Small intestine (tissue), 16 donors: Measurements from ENCODE around the gene MESD. TPM values are rescaled to one million over a fixed set of nuclear protein-coding genes. Genes with fewer than 3 reads are reported as not detected.
A peak's percentile ranks its signal among the peaks of the same experiment; 100 is the strongest.

Experiments used
- DNase-seq, 2 donors: peaks; one replicate each; pipeline versions ENCODE4 v3.0.0 to v3.0.0-alpha.2; 2013
- FAIRE-seq: peaks from 2 replicates; lab custom pipeline; 2012; peaks lifted over from hg19 to GRCh38; lab: Jason Lieb, UNC
- H3K27ac ChIP-seq, 3 donors: one replicate each; pipeline ENCODE4 v1.5.1; 2013; ENCODE audit warnings: low read length in 2 of 3, mild to moderate bottlenecking in 2 of 3, control low read depth in 1 of 3, inconsistent platforms in 1 of 3, low read depth in 1 of 3, moderate library complexity in 1 of 3
- H3K27me3 ChIP-seq, 3 donors: one replicate each; pipeline ENCODE4 v1.6.1; 2013; ENCODE audit warnings: low read length in 3 of 3, inconsistent platforms in 1 of 3; ENCODE audit not compliant: control insufficient read depth in 3 of 3, insufficient read depth in 3 of 3
- H3K36me3 ChIP-seq, 3 donors: one replicate each; pipeline ENCODE4 v1.6.1; 2013; ENCODE audit warnings: low read length in 3 of 3, inconsistent platforms in 1 of 3, low read depth in 1 of 3, mild to moderate bottlenecking in 1 of 3, moderate library complexity in 1 of 3; ENCODE audit not compliant: control insufficient read depth in 3 of 3, insufficient read depth in 2 of 3
- H3K4me1 ChIP-seq, 3 donors: one replicate each; pipeline ENCODE4 v1.6.1; 2013; ENCODE audit warnings: low read length in 2 of 3, inconsistent platforms in 1 of 3, low read depth in 1 of 3, mild to moderate bottlenecking in 1 of 3, moderate library complexity in 1 of 3; ENCODE audit not compliant: control insufficient read depth in 3 of 3, insufficient read depth in 2 of 3
- H3K4me3 ChIP-seq, 3 donors: one replicate each; pipeline ENCODE4 v1.5.1; 2013; ENCODE audit warnings: low read length in 3 of 3, control low read depth in 1 of 3, inconsistent platforms in 1 of 3, low read depth in 1 of 3, mild to moderate bottlenecking in 1 of 3, moderate library complexity in 1 of 3
- H3K9me3 ChIP-seq, 2 donors: one replicate each; pipeline ENCODE4 v1.6.1; 2013; ENCODE audit warnings: low read depth in 1 of 2, low read length in 1 of 2; ENCODE audit not compliant: control insufficient read depth in 2 of 2, insufficient read depth in 1 of 2
- WGBS, 3 donors: extraction: QIAGEN DNeasy Blood & Tissue Kit; methylation state at CpG; one replicate each; pipeline ENCODE4 v1.1.7; 2013; 5-methylcytosine and 5-hydroxymethylcytosine counted together
- long read RNA-seq, 10 donors: transcript quantifications; one replicate each; lab custom pipeline, GENCODE V29; 2026
- polyA plus RNA-seq, 4 donors: library from polyadenylated mRNA; stranded (reverse) in 3 of 4; unstranded in 1 of 4; fragments of 200-250 nt in 3 of 4; fragments of 120-200 nt in 1 of 4; gene quantifications; one replicate each; pipeline versions ENCODE4 v1.2.1 to v1.2.3, GENCODE V29; 2013
- donor health status: healthy with polysubstance abuse.
- donor health status: control.
- donor health status: control.
- donor health status: Bipolar disorder and iron deficiency.
- donor health status: healthy.

MESD gene
- polyA plus RNA-seq: 10 to 100 TPM in 2 of 4 donors, 1 to 10 TPM in 2; 4.7 to 33.9 (median 13.6) TPM
- long read RNA-seq, donor 1: 0 reads
- long read RNA-seq, donor 2, full-length matches to known transcripts: 20 of 20 reads
- long read RNA-seq, donor 2, partial matches to known transcripts: 0 of 20 reads
- long read RNA-seq, donor 2, other reads (novel, unspliced or antisense): 0 of 20 reads
- long read RNA-seq, donor 3, full-length matches to known transcripts: 32 of 37 reads
- long read RNA-seq, donor 3, partial matches to known transcripts: 5 of 37 reads
- long read RNA-seq, donor 3, other reads (novel, unspliced or antisense): 0 of 37 reads
- long read RNA-seq, donor 4: 0 reads
- long read RNA-seq, donor 5, full-length matches to known transcripts: 14 of 14 reads
- long read RNA-seq, donor 5, partial matches to known transcripts: 0 of 14 reads
- long read RNA-seq, donor 5, other reads (novel, unspliced or antisense): 0 of 14 reads
- long read RNA-seq, donor 6, full-length matches to known transcripts: 20 of 20 reads
- long read RNA-seq, donor 6, partial matches to known transcripts: 0 of 20 reads
- long read RNA-seq, donor 6, other reads (novel, unspliced or antisense): 0 of 20 reads
- long read RNA-seq, donor 7, full-length matches to known transcripts: 41 of 48 reads
- long read RNA-seq, donor 7, partial matches to known transcripts: 7 of 48 reads
- long read RNA-seq, donor 7, other reads (novel, unspliced or antisense): 0 of 48 reads
- long read RNA-seq, donor 8, full-length matches to known transcripts: 5 of 5 reads
- long read RNA-seq, donor 8, partial matches to known transcripts: 0 of 5 reads
- long read RNA-seq, donor 8, other reads (novel, unspliced or antisense): 0 of 5 reads
- long read RNA-seq, donor 9, full-length matches to known transcripts: 10 of 10 reads
- long read RNA-seq, donor 9, partial matches to known transcripts: 0 of 10 reads
- long read RNA-seq, donor 9, other reads (novel, unspliced or antisense): 0 of 10 reads
- long read RNA-seq, donor 10, full-length matches to known transcripts: 45 of 53 reads
- long read RNA-seq, donor 10, partial matches to known transcripts: 8 of 53 reads
- long read RNA-seq, donor 10, other reads (novel, unspliced or antisense): 0 of 53 reads

DNA sequence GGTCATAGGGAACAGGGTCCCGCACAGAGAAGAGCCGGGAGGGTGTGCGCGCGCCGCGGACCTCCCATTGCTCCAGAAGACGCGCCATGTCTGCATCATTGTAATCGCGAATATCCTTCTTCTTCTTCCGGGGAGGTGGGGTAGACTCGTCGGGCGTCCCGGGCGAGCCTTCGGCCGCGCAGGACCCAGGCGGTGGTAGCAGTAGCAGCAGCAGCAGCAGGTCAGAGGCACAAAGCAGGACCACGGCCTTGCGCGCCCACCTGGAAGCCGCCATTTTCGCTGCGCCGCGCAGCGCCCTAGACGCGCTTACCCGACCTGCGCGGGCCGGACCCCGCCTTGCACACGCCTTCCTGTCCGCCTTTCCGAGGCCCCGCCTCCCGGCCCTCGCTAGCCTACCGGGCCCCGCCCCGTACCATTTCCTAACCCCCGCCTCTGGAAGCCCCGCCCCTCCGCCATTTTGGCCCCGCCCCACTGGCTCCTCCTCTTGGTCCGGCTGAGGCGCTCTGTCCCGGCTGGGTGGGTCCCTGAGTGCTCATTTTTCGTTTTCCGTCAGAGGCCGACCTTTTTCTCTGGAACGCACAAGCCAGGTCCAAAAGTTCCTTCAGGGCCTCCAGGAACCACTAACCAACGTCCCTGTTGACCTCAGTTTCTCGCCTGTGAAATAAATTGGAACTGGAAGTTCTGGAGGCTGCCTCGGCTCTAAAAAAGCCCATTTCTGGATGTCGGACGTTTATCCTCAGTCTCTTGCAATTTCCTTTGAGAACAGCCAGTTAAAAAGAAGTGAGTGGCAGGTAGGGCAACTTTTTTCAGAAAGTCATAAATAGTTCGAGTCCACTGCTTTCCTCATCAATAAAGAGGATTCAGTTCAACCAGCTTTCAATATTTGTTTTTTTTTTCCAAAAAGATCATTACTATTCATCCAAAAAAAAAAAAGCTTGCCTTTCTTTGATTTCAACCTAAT, at the start of gene MESD:
Gene MESD (minus strand): TSS at position 302 of the 961 bp plus-strand sequence. CDS start 28 bp downstream, at position 274.
- Histone ChIP-seq H3K4me1 (peaks cover 0 to 11% (median 7%) of the 10 kb centered on the region in 3 donors), H3K4me3 (peak within 1 kb of the TSS; percentile 78 to 97 (median 89)), H3K36me3 (peaks cover 0 to 4% (median 0%) of the 10 kb centered on the region in 3 donors), H3K27ac (peak within 1 kb of the TSS; percentile 81 to 97 (median 82)), H3K27me3 (no peaks in the 10 kb centered on the region), H3K9me3 (no peaks in the 10 kb centered on the region)
- 1% methylated on average over 51 to 63 of the region's 63 CpGs for WGBS, 3 donors
- FAIRE-seq: no peak
- peak; percentile 96 to 97 for DNase-seq

DNA sequence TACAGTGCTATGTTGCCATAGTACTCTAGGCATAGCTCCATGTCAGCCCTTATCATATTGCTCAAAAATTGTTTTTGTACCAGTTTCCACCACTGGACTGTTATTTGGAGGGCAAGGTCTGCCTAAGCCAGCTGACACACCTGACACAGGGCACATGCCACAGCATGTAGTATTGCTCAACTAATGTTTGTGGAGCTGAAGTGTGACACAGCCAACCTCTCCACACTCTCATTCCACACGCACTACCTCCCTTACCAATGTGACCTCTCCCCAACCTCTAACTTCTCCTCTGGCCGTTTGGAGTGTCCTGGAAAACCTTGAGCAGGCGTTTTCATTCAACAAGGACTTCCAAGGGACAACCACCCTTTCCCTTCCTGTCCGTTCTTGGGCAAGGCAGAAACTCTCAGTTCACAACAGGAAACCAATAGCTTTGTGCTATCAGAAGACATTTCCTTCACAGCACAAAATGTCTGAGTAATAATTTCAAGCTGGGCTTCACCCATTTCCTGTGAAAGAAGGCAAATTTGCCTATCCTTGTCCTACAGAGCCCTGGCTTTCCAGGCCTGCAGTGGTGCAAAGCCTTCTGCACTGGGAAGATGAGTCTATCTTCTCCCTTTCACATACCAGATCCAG, 49.5 kb upstream of the MESD start:
- peak; percentile 28 to 70 for DNase-seq
- 10 to 41% (median 16%) methylated on average over 4 of the region's 4 CpGs for WGBS, 3 donors
- Histone ChIP-seq H3K27me3 (no peaks in the 10 kb centered on the region), H3K27ac (peak overlapping the region in 1 of 3 donors; percentile 23), H3K36me3 (no peaks in the 10 kb centered on the region), H3K9me3 (no peaks in the 10 kb centered on the region), H3K4me3 (no peak overlapping the region), H3K4me1 (peaks cover 0 to 15% (median 0%) of the 10 kb centered on the region in 3 donors)
- FAIRE-seq: no peak

DNA sequence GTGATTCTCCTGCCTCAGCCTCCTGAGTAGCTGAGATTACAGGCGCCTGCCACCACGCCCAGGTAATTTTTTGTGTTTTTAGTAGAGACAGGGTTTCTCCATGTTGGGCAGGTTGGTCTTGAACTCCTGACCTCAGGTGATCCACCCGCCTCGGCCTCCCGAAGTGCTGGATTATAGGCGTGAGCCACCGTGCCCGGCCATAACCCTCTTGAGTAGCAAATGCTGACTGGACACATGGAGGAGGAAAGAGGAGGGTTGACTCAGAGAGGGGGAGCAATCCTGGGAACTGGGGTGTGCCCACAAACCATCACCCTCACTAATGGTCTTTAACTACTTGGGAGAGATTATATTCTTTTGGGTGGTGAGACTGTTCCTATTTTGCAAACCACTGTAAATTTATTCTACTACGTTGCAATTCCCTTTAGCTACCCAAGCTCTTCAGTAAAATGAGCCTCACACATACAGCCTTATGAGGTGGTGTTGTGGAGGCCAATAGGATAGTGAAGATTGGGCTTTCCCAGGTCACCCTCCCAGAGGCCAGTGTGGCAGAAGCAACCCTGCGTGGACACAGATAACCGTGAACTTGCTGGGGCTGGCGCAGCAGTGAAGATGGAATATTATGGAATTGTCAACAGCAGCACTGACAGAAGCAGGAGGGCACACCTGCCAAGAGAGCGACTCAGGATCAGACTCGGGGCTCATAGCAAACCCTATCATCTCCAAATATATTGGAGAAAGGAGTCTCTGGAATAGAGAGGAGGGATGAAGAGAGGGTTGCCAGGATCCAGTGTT, 48.5 kb upstream of the MESD start:
- peak overlapping the region in 1 of 3 donors; percentile 29 for H3K27ac ChIP-seq
- no peak for FAIRE-seq

DNA sequence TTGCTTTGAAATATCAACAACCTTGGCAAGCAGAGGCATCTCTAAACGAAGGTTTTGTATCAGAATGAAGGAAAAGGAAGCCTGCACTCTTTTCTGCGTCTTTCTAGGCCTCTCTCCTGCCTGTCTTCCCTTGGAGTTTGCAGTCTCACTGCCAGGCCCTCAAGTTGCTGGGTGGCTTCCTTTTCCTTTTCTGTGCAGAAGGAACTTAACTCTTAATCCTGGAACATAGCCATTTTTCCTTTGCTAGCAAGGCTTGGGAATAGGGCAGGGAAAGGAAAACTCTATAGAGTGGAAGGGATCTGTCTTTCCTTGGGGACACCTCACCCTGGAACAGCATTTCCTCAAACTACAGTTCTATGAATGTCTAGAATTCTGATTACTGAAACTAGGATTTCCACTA, 43.9 kb upstream of the MESD start:
- DNase-seq (no peak), FAIRE-seq (no peak)
- Histone ChIP-seq H3K4me1 (peaks cover 0 to 5% (median 0%) of the 10 kb centered on the region in 3 donors), H3K27me3 (no peaks in the 10 kb centered on the region), H3K36me3 (no peaks in the 10 kb centered on the region), H3K9me3 (no peaks in the 10 kb centered on the region), H3K4me3 (no peak overlapping the region), H3K27ac (no peak overlapping the region)
- WGBS, 3 donors: 32 to 37% (median 37%) methylated on average over 2 of the region's 2 CpGs

More for the DNA sequence above, 48.5 kb upstream of the MESD start:
- H3K4me1 ChIP-seq: peaks cover 0 to 15% (median 0%) of the 10 kb centered on the region in 3 donors
- WGBS, 3 donors: 70 to 90% (median 78%) methylated on average over 14 of the region's 14 CpGs
- no peak for DNase-seq
- H3K4me3 ChIP-seq: no peak overlapping the region
- H3K27me3 ChIP-seq: no peaks in the 10 kb centered on the region
- H3K9me3 ChIP-seq: no peaks in the 10 kb centered on the region
- H3K36me3 ChIP-seq: no peaks in the 10 kb centered on the region

DNA sequence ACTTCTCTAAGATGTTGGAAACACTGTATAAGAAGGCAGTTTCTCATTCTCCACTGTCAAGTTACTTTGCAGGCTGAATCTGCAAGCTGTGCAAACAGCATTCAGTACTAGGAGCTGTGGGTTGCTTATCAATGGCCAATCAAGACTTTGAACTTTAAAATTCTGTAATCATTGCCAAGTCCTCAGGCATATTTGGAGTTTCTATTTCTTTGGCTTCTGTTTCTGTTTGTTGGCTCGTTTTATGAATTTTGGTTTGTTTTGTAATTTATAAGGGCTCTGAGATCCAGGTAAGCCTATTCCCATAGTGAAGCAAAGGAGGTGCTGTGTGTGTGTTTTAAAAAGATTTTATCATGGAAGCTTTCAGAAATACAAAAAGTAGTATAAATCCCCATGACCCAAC, 43.2 kb upstream of the MESD start:
- Histone ChIP-seq H3K27me3 (no peaks in the 10 kb centered on the region), H3K4me3 (no peak overlapping the region), H3K9me3 (no peaks in the 10 kb centered on the region), H3K4me1 (no peaks in the 10 kb centered on the region), H3K27ac (no peak overlapping the region), H3K36me3 (no peaks in the 10 kb centered on the region)
- no peak for FAIRE-seq
- 4 to 24% (median 13%) methylated on average over 1 of the region's 1 CpG for WGBS, 3 donors
- DNase-seq: peak in 1 of 2 donors; percentile 42

DNA sequence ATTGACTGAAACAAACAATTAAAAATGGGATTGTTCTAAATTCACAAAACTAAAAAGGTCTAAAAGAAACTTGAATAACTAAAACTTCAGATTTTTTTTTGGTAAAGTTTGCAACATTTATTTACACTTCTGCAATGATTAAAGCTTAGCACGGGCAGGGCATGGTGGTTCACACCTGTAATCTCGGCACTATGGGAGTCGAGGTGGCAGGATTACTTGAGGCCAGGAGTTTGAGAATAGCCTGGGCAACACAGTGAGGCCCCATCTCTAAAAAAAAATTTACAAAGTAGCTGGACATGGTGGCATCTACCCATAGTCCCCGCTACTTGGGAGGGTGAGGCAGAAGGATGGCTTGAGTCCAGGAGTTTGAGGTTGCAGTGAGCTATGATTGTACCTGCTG, 42.7 kb upstream of the MESD start:
- no peak overlapping the region for H3K27ac ChIP-seq
- 25 to 63% (median 39%) methylated on average over 4 of the region's 4 CpGs for WGBS, 3 donors
- H3K27me3 ChIP-seq: no peaks in the 10 kb centered on the region
- H3K4me1 ChIP-seq: no peaks in the 10 kb centered on the region
- FAIRE-seq (no peak), DNase-seq (no peak)
- H3K36me3 ChIP-seq: no peaks in the 10 kb centered on the region
- no peaks in the 10 kb centered on the region for H3K9me3 ChIP-seq
- H3K4me3 ChIP-seq: no peak overlapping the region

DNA sequence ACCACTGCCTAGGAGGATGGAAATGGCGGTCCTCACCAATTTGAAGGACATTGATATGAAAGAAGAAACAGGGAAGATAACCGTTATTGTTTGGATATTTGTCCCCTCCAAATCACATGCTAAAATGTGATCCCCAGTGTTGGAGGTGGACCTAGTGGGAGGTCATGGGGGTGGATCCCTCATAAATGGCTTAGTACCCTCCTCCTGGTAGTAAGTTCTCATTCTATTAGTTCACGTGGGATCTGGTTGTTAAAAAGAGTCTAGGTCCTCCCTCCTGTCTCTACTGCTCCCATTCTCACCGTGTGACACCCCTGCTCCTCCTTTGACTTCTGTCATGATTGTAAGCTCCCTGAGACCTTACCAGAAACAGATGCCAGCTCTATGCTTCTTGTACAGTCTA, 41.6 kb upstream of the MESD start:
- no peaks in the 10 kb centered on the region for H3K4me1 ChIP-seq
- DNase-seq (no peak), FAIRE-seq (no peak)
- H3K36me3 ChIP-seq: no peaks in the 10 kb centered on the region
- H3K9me3 ChIP-seq: no peaks in the 10 kb centered on the region
- no peak overlapping the region for H3K4me3 ChIP-seq
- WGBS, 3 donors: 87 to 96% (median 93%) methylated on average over 4 of the region's 4 CpGs
- H3K27ac ChIP-seq: no peak overlapping the region
- no peaks in the 10 kb centered on the region for H3K27me3 ChIP-seq
